GM19463 (cell line): ENCODE data around the gene DYRK1A.

Experiments
- ATAC-seq: cut with Tn5 transposase; IDR thresholded peaks from one replicate; pipeline ENCODE4 v1.9.1; 2021; ENCODE audit warnings: mild to moderate bottlenecking, moderate library complexity; ENCODE audit not compliant: unreplicated experiment

The DYRK1A gene

DNA sequence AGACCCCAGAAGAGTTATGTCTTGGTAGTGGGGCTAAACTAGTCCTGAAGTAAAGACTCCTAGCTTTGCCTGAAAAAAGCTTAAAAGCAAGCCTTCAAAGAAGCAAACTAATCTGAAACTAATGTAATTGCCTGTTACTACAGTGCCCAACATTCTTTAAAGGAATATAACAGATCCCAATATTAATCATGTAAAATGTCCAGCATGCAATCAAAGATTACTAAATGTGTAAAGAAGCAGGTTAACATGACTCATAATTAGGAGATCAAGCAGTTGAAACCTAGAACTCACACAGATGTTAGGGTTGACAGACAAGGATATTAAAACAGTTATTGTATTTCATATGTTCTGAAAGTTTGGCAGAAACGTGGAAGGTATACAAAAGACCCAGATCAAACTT, 17.8 kb downstream of the DYRK1A start:
- ATAC-seq, result no peak

- ATAC-seq, result no peak
Observed at GRCh38 chr21:37385179-37385765, 18.7 kb downstream of the DYRK1A start.

- no peak for ATAC-seq
Observed at GRCh38 chr21:37386151-37386550, 19.6 kb downstream of the DYRK1A start.

GRCh38 chr21:37389456-37389855, 22.9 kb downstream of the DYRK1A start:
- no peak for ATAC-seq

DNA sequence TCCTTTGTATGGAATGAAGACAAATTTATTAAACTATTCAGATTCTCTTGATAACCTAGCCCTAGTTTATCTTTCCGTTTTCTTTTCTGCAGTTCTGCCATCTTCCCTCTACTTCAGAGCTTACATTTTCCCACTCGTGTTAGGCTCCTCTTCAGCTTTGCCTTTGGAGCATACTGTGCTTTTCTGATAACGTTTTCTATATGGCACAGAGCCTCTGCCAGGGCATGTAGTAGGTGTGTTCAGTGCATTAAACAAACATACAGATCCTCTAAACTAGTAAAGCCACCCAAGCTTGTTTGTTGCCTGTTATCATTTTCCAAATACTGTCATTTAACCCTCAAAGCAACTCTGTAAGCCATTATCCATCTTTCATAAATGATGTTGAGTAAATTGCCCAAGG, 25.1 kb downstream of the DYRK1A start:
- ATAC-seq, result no peak

- ATAC-seq, result no peak
Observed at GRCh38 chr21:37392441-37392840, 25.9 kb downstream of the DYRK1A start.

DNA sequence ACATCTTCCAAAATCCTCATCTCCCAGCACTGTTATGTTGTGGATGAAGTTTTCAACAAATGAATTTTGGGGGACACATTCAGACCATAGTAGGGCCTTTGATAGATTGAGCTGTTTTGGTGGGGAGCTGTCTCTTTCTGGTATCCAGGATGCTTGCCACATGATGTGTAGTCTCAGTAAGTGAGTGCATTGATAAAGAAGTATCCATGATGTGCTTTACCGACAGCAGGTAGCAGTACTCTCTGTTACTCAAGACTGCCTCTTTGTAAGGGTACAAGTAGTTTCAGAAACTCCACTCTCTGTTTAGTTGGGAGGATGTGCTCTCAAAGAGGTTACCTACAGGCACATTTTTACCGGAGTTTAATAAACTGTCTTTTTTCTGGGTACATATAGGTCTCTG, 26.5 kb downstream of the DYRK1A start:
- ATAC-seq, result no peak

- no peak for ATAC-seq
Observed at GRCh38 chr21:37393786-37394185, 27.2 kb downstream of the DYRK1A start.

DNA sequence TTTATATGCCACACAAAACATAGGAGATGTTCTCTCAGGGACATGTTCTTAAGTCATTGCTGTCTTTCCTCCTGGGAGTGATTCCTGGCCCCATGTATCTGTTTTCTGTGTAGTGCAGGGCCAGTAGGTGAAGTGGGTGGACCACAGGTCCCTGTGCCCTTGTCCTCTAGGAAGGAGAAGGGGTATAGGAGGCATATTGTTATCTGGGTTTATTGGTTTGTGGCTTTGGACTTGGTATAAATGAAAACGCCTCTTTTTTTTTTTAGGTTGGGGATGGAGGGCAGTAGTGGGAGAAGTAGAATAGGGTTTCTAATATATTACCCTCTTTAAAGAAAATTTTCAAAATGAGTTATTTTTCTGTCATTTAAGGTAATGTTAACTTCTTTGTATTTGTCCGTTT, 29.4 kb downstream of the DYRK1A start:
- no peak for ATAC-seq

GRCh38 chr21:37396855-37397254, 30.3 kb downstream of the DYRK1A start:
- no peak for ATAC-seq

DNA sequence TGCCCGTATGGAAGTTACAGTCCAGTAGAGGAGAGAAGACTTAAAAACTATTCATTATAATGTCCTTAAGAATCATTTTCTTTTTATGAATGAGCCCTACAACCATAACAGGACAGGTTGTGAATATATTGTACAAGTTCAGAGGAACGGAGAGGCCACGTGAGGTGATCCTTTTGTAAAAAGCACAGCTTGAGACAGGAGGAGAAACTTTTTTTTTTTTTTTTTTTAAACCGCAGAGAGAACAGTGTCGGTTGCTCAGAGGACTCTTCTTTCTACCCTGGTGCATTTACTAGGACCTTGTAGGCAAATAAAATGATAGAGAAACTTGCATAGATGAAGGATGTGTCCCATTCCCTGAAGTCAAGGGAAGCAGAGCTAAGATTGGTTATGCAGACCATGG, 32.1 kb downstream of the DYRK1A start:
- no peak for ATAC-seq

- ATAC-seq, result no peak
Observed at GRCh38 chr21:37402251-37402867, 35.8 kb downstream of the DYRK1A start.

DNA sequence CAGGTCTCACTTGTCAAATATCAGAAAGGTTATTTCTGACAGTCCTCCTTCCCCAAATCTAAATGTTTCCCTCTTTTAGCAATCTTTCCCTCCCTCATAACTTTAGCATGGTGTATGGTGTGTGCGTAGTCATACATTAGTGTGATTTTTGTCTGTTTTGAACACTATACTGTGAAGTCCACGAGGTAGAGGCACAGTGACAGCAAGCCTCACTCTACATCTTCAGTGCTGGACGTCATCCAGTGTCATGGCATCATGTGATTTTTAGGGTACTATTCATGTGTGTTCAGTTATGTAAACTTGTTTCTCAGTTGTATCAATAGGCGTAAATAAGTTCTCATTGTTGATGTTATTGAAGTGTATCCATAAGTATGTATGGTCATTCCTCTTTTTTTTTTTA, 39.1 kb downstream of the DYRK1A start:
- ATAC-seq, result no peak

DNA sequence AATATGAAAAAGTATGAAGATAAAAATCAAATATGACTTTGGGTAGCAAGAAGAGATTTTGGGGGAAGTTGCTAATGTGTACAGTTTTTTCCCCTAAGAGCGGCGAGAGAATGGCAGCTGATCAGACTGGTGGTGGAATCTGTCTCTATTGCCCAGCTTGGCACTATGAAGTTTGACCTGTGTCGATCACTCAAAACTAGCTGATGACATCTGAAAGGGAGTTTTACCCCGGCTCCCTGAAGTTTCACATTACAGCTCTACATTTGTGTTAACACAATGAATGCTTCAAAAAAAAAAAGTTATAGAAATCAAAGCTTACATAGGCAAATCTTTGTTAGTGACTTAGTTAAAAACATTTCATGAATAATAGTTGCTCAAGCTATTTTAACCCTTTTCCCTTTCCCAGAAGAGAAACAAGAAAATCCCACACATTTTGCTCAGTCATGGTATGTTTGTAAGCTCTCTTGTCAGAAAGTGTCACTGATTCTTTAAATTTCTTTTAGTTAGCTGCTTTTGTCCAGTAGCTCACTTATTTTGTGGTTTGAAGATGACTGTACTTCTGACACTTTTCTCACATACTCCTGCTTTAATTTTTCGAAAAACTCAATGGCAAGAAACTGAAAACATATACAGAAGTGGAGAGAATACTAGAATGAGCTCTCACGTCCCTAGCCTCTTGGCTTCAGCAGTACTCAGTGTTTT, 41.3 kb downstream of the DYRK1A start:
- peak; percentile 52 for ATAC-seq

- ATAC-seq, result no peak
Observed at GRCh38 chr21:37408464-37409193, 42.1 kb downstream of the DYRK1A start.

DNA sequence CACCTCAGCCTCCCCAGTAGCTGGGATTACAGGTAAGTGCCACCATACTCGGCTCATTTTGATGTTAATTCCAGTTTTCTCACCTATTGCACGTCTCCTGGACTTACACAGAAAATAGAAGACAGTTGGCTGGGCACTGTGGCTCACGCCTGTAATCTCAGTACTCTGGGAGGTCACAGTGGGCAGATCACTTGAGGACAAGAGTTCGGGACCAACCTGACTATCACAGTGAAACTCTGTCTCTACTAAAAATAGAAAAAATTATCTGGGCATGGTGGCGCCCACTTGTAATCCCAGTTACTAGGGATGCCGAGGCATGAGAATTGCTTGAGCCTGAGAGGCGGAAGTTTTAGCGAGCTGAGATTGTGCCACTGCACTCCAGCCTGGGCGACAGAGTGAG, 44.1 kb downstream of the DYRK1A start:
- ATAC-seq, result no peak

- no peak for ATAC-seq
Observed at GRCh38 chr21:37412603-37413360, 46.2 kb downstream of the DYRK1A start.

GRCh38 chr21:37413553-37414291, 47.1 kb downstream of the DYRK1A start:
- no peak for ATAC-seq

GRCh38 chr21:37414292-37415253, 48.0 kb downstream of the DYRK1A start:
- no peak for ATAC-seq
